ENCODE measurements around the gene SPACA7.

Gene SPACA7

GRCh38 chr13:112333756-112334543 lies 42.2 kb upstream of the SPACA7 start:
- H3K36me3 ChIP-seq (ENCODE audit: insufficient read depth) = no peaks in the 10 kb centered on the region
- H4K20me1 ChIP-seq (ENCODE audit: insufficient read depth) = no peaks in the 10 kb centered on the region
- TF ChIP-seq, protein P1, sequence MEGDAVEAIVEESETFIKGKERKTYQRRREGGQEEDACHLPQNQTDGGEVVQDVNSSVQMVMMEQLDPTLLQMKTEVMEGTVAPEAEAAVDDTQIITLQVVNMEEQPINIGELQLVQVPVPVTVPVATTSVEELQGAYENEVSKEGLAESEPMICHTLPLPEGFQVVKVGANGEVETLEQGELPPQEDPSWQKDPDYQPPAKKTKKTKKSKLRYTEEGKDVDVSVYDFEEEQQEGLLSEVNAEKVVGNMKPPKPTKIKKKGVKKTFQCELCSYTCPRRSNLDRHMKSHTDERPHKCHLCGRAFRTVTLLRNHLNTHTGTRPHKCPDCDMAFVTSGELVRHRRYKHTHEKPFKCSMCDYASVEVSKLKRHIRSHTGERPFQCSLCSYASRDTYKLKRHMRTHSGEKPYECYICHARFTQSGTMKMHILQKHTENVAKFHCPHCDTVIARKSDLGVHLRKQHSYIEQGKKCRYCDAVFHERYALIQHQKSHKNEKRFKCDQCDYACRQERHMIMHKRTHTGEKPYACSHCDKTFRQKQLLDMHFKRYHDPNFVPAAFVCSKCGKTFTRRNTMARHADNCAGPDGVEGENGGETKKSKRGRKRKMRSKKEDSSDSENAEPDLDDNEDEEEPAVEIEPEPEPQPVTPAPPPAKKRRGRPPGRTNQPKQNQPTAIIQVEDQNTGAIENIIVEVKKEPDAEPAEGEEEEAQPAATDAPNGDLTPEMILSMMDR (conservative IDR thresholded peaks at IDR 0.05; ENCODE audit: low read depth, low read length) = no peak
- no peak overlapping the region for H3K4me3 ChIP-seq (IDR thresholded peaks at IDR 0.05; ENCODE audit: insufficient read depth, low read depth, low read length)
- H3K9ac ChIP-seq = no peak overlapping the region
- H3K4me1 ChIP-seq (ENCODE audit: low read depth, poor library complexity, severe bottlenecking) = no peaks in the 10 kb centered on the region
- H3K4me2 ChIP-seq = no peak overlapping the region
- H3K79me2 ChIP-seq (ENCODE audit: insufficient read depth, low read depth) = no peaks in the 10 kb centered on the region
- no peaks in the 10 kb centered on the region for H3K27me3 ChIP-seq (ENCODE audit: insufficient read depth, low read depth)
- no peak overlapping the region for H2AFZ ChIP-seq (ENCODE audit: low read depth)
- no peak overlapping the region for H3K27ac ChIP-seq

- TF ChIP-seq, protein P1 (conservative IDR thresholded peaks at IDR 0.05; ENCODE audit: low read depth, low read length) = no peak
- H3K36me3 ChIP-seq (ENCODE audit: insufficient read depth) = no peaks in the 10 kb centered on the region
- H3K9ac ChIP-seq = no peak overlapping the region
- no peaks in the 10 kb centered on the region for H3K27me3 ChIP-seq (ENCODE audit: insufficient read depth, low read depth)
- no peaks in the 10 kb centered on the region for H4K20me1 ChIP-seq (ENCODE audit: insufficient read depth)
- no peak overlapping the region for H3K27ac ChIP-seq
- no peaks in the 10 kb centered on the region for H3K4me1 ChIP-seq (ENCODE audit: low read depth, poor library complexity, severe bottlenecking)
- H3K4me3 ChIP-seq (IDR thresholded peaks at IDR 0.05; ENCODE audit: insufficient read depth, low read depth, low read length) = no peak overlapping the region
- H2AFZ ChIP-seq (ENCODE audit: low read depth) = no peak overlapping the region
- no peaks in the 10 kb centered on the region for H3K79me2 ChIP-seq (ENCODE audit: insufficient read depth, low read depth)
- no peak overlapping the region for H3K4me2 ChIP-seq
Measured at GRCh38 chr13:112335135-112335534, 41.0 kb upstream of the SPACA7 start.

DNA sequence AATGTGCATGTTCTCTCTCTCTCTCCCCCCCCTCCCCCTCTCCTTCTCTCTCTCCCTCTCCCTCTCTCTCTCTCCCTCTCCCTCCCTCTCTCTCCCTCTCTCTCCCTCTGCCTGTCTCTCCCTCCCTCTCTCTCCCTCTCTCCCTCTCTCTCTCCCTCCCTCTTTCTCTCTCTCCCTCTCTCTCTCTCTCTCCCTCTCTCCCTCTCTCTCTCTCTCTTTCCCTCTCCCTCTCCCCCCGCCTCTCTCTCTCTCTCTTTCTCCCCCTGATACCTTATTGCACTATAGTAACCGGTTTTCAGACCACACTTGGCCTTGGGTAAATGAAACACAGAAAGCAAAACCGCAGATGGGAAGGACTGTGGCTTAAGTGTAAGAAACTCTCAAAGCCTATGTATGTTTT lies 34.7 kb upstream of the SPACA7 start:
- Histone ChIP-seq H3K4me1 (ENCODE audit: low read depth, poor library complexity, severe bottlenecking) (no peaks in the 10 kb centered on the region), H3K27me3 (ENCODE audit: insufficient read depth, low read depth) (no peaks in the 10 kb centered on the region), H3K36me3 (ENCODE audit: insufficient read depth) (no peaks in the 10 kb centered on the region), H3K27ac (no peak overlapping the region), H3K9ac (no peak overlapping the region), H3K4me3 (IDR thresholded peaks at IDR 0.05; ENCODE audit: insufficient read depth, low read depth, low read length) (no peak overlapping the region), H3K4me2 (no peak overlapping the region), H2AFZ (ENCODE audit: low read depth) (no peak overlapping the region), H4K20me1 (ENCODE audit: insufficient read depth) (no peaks in the 10 kb centered on the region), H3K79me2 (ENCODE audit: insufficient read depth, low read depth) (no peaks in the 10 kb centered on the region)
- TF ChIP-seq, protein P1 (conservative IDR thresholded peaks at IDR 0.05; ENCODE audit: low read depth, low read length) = no peak

GRCh38 chr13:112341976-112342735 lies 34.0 kb upstream of the SPACA7 start:
- no peak overlapping the region for H3K27ac ChIP-seq
- no peaks in the 10 kb centered on the region for H3K36me3 ChIP-seq (ENCODE audit: insufficient read depth)
- H3K4me3 ChIP-seq (IDR thresholded peaks at IDR 0.05; ENCODE audit: insufficient read depth, low read depth, low read length) = no peak overlapping the region
- TF ChIP-seq, protein P1 (conservative IDR thresholded peaks at IDR 0.05; ENCODE audit: low read depth, low read length) = no peak
- H3K79me2 ChIP-seq (ENCODE audit: insufficient read depth, low read depth) = no peaks in the 10 kb centered on the region
- H3K4me2 ChIP-seq = no peak overlapping the region
- H3K27me3 ChIP-seq (ENCODE audit: insufficient read depth, low read depth) = no peaks in the 10 kb centered on the region
- no peak overlapping the region for H3K9ac ChIP-seq
- H2AFZ ChIP-seq (ENCODE audit: low read depth) = no peak overlapping the region
- no peaks in the 10 kb centered on the region for H4K20me1 ChIP-seq (ENCODE audit: insufficient read depth)
- H3K4me1 ChIP-seq (ENCODE audit: low read depth, poor library complexity, severe bottlenecking) = no peaks in the 10 kb centered on the region

Measured in KMS-11 (cell line).